Pulmonary artery endothelial cell (primary cell): Measurements from ENCODE around the gene ADAM19. TPM values are rescaled to one million over a fixed set of nuclear protein-coding genes. Genes with fewer than 3 reads are reported as not detected.
A peak's percentile ranks its signal among the peaks of the same experiment; 100 is the strongest.

Experiments
- DNase-seq: peaks from one replicate; pipeline ENCODE4 v3.0.0-alpha.2; 2011; ENCODE audit warnings: low read depth, low spot score
- total RNA-seq: library from RNA; depleted of rRNA; stranded (reverse); fragments of >200 nt; gene quantifications from 2 replicates; pipeline ENCODE4 v1.2.3, GENCODE V29; 2014

The ADAM19 gene
- total RNA-seq, 1 donor from 2014 or later, result 33.2 TPM

- DNase-seq, result no peak
Observed at GRCh38 chr5:157518963-157519362, 56.6 kb downstream of the ADAM19 start.

DNA sequence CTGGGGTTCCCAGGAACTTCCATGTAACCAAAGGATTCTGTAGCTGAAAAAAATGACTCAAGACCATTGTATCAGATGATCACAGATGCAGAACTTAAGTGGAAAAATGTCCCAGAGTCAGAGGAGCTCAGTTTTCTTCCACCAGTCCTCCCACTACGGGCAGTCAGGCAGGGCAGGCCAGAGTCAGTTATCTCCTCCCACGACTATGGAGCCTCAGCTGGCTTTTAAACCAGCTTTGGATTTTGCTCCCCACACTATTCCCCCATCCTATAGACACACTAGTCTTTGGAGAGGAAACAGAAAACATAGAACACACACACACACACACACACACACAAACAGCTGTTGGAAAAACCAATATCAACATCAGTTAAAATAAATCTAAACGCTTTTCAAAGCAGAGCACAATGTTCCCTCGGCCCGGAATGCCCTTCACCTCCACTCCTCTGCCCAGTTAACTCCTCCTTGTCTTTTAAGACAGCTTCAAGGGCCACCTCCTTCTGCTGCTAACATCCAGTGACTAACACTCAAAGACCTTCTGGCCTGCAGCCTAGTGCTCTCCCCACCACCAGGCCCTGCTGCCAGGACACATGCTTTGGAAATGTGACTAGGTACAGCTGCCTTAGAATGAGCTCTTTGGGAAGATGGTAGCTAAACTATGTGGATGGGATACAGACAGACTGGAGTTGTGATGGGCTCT lies 58.8 kb downstream of the ADAM19 start:
- DNase-seq, result no peak

GRCh38 chr5:157516006-157516405 lies 59.6 kb downstream of the ADAM19 start:
- no peak for DNase-seq

DNA sequence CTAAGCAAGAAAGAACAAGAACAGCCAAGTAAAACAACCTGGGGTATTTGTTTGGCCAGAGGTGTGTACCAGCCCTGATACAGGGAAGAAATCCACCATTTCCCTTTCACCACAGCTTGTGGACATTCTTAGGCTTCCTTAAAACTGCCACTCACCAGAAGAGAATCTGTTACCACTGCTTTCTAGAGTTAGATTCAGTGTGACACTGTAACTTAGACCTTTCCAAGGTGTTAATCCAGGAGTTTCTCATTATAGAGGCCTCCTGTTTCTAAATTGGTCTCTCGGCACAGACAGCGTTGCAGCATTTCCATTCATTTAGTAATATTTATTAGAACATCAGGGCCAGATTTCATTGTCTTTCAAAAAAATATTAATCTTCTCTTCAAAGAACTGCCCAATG lies 60.6 kb downstream of the ADAM19 start:
- no peak for DNase-seq

DNA sequence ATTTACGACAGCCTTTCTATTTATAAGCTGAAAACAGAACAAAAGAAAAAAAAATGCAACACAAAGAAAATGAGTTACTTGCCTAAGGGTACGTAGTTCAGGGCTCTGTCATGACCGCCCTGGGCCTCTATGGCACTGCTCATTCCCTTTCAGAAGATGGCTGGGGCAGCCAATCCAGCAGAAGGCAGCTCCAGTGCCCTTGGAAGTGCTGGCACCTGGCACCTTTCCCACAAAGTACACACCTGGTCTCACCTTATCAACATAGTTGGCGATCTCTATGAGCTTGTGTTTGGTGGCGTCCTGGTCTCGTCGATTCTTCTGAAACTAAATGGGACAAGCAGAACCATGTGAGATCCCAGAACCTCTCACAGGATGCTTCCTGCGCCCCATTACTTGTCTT lies 62.4 kb downstream of the ADAM19 start:
- no peak for DNase-seq

DNA sequence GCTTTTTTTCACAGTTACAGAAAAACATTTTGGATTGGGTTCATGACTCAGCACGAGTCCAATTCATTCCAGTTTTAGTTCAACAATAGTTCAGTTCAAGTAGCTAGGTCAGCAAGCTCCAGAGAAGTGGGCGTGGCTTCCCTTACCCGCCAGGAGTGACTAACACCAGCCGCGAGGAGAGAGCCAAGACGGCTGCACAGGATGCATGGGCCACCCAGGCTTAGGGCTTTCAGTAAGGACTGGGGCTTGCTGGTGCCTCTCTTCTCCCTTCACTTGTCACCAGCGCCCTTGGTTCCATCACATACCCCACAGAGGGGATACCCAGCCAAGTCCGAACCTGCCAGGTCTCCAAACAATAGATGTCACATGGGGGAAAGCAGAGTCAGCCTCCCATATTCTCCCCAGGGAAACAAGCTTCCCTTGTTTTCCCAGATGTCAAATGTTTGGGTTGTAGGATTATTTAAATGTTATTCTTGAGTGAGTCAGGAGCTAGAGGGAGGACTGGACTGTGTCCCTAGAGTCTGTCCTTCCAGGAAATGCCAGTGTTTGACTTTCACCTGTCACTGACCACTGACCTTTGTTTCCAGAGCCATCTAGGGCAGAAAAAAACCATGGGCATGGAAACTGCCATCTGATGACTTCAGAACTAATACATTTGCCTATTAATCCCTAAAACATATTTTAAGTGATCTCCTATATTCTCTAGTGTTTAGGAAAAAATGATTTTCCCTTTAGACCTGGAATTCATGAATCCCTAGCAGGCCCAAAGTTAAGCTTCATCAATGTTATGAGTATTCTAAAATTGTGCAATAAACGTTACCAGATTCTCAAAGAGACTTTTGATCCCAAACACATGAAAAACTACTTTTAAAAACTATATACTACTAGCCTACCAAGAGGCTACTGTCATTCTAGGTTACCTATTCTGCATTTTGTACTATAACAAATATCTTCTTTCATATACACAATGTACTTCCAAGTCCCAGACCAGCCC lies 63.6 kb downstream of the ADAM19 start:
- peak; percentile 90 for DNase-seq

DNA sequence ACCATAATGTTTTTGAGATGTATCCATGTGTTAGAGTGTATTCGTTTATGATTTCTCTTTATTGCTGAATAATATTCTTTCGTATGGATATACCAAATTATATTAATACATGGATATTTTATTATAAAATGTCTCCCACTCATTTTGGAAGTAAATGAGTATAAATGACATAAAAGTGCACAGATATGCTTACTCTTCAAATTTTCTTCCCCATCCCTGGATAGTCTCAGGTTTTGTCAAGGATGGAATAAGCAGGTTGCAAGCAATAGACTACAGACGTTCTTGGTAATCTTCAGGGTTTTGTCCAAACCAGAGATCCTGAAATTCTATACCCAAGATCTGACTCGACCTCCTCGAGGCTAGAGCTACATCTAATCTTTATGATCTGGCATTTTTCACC lies 64.9 kb downstream of the ADAM19 start:
- DNase-seq, result no peak

GRCh38 chr5:157509587-157509986 lies 66.0 kb downstream of the ADAM19 start:
- DNase-seq, result no peak

- no peak for DNase-seq
Observed at GRCh38 chr5:157509093-157509492, 66.5 kb downstream of the ADAM19 start.

DNA sequence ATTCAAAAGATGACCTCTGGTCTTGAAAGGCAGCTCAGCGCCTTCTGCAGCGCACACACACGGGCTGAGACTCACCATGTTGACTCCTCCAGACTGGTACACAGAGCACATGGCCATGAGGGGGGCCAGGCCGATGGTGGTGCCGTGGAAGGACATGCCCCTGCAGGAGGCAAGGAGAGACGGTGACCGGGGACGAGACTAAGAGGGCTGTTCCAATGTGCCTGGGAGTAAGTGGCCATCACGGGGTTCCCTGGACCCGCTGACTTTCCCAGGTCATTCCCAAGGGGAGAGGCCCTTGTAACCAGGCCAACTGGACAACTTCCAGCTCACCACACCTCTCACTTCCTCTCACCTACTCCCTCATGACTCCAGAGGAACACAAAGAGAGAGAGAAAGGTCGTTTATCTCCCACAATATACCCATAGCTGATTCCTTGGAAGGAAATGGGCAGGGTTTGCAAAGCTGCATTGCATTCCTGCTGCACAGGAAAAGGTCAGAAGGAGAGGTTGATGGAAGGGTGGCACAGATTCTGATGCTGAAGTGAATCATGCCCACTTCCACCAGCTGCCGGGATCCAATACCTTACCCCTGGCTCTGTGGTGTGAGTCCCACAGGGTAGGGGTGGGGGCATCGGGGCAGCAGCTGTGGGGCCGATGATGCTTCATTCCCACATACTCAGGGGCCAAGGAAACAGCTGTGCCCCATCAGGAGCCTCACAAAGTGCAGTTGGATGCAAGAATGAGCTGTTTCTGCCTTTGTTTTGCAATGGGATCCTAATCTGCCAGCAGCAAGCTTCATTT lies 68.4 kb downstream of the ADAM19 start:
- DNase-seq, result peak; percentile 53

DNA sequence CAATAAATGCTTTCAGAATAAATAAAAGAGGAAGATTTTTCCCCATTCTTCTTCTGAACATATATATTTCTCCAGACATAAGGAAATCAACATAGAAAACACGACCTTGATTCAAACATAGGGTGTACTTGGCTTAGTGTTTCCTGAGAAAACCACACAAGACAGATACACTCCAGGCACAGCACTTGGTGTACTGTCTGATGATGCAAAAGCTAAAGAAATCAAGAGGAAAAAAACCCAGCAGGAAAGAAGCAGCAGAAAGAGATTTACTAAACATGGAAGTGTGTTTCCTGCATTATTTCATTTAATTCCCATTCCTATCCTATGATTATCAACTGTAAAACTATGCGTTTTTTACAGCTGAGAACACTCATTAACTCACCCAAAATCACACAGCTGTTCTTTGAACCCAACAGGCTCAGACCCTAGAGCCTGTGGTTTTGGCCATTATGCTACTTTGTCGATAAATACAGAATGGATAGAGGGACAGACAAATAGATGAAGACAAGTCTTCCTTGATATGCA lies 69.4 kb downstream of the ADAM19 start:
- no peak for DNase-seq

DNA sequence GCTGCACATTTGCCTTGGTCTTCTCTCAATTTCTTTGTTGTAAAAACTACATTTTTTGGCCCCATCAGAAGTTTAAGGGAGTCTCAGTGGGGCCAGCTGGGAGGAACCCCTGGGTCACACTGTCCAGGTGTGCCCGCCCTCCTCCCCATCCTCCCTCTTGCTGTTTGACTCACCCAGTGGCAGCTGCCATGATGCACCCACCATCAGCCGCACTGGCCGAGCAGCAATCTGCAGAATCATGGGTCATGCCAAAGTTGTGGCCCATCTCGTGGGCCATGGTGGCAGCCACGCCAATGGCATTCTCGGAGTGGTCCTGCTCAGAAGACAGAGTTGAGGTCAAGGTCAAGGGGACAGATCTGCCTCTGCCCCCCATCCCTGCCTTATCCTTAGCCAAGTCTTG lies 70.1 kb downstream of the ADAM19 start:
- DNase-seq, result no peak

GRCh38 chr5:157504053-157504452 lies 71.5 kb downstream of the ADAM19 start:
- no peak for DNase-seq

DNA sequence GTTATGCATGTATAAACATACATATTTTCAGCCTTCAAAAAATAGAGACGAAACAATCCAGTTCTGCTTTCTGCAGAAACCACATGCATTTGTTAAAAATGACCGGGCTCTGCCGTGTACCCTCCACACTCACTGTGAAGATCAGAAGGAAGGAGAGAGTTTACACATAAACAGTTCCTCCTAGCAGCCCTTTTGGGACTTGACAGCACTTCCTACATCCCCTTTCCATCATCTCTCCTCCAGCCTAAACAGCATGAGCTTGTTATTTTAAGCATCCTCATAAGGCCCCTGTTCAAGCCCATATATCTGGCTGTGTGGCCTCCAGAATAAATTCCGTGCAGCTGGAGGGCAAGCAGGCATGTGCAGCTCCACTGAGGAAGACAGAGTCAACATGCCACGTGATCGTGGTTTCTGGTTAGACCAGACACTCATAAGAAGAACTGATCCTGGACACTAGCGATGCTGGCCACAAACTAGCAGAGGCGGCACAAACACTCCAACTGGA lies 73.4 kb downstream of the ADAM19 start:
- DNase-seq, result no peak

GRCh38 chr5:157497875-157498611 lies 77.5 kb downstream of the ADAM19 start:
- no peak for DNase-seq

DNA sequence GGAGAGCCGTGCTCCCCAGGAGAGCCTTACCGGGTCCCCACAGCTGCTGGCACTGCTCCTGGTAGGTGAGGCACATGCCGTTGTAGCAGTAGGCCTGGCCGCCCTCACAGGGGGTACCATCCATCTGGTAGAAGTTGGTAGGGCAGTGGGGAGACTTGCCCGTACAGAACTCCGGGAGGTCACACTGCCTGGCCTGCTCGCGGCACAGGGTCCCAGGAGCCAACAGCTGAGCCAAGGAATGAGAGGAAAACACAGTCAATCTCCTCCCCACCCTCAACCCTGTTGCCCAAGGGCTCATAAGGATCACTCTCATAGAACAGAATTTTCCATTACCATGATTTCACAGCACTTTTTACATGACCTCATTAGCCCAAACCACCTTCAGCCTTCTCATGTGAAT lies 78.7 kb downstream of the ADAM19 start:
- DNase-seq, result no peak

DNA sequence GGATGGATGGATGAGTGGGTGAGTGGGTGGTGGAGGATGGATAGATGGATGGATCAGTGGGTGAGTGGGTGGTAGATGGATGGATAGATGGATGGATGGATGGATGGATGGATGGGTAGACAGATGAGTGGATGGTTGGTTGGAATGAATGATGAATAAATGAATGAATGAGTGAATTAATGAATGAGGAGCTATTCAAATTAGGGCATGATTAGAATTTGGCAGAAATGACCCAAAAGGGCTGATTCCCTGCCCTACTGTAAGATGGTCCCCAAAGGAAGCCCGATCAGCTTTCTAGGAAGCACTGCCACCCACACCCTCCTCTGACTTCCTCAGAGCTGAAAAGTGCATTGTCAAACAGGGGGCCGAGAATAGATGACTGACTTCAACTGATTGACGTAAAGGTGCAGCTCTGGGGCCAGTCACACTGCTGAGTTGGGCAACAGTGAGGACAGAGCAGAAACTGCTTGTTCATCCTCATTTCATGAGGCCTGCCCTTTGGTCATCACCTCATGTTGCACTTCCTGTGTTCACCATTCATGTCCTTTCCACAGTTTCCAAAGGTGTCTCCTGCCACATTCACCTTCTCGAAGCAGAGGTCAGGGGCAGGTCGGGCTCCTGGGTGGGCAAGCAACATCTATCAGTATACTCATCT lies 81.3 kb downstream of the ADAM19 start:
- DNase-seq, result no peak

GRCh38 chr5:157492886-157493285 lies 82.7 kb downstream of the ADAM19 start:
- DNase-seq, result no peak

GRCh38 chr5:157491471-157491995 lies 84.0 kb downstream of the ADAM19 start:
- no peak for DNase-seq

GRCh38 chr5:157487358-157487757 lies 88.2 kb downstream of the ADAM19 start:
- DNase-seq, result no peak
